H1 (cell line): ENCODE measurements around the gene B3GALT4. TPM values are rescaled to one million over a fixed set of nuclear protein-coding genes. Genes with fewer than 3 reads are reported as not detected.

Experiments used
- CTCF ChIA-PET: fragments of 300-600 bp; sonication (Branson Sonifier 250); formaldehyde crosslinking; loops from one replicate; lab custom pipeline; 2021; ENCODE audit not compliant: partially characterized antibody; lab: Charles Lee
- POLR2A ChIA-PET: fragments of 300-600 bp; sonication (Branson Sonifier 250); formaldehyde crosslinking; loops from one replicate; lab custom pipeline; 2021; ENCODE audit warnings: inconsistent platforms; ENCODE audit not compliant: partially characterized antibody; lab: Charles Lee
- DNase-seq, 2 experiments: peaks; one replicate each; pipeline versions ENCODE4 v3.0.0 to v3.0.0-alpha.2; 2010 to 2022; ENCODE audit warnings: low spot score in 2 of 2, low read depth in 1 of 2, mixed read lengths in 1 of 2
- FAIRE-seq: peaks from 2 replicates; lab custom pipeline; 2011; peaks lifted over from hg19 to GRCh38; lab: Jason Lieb, UNC
- H2AFZ ChIP-seq: 2 replicates; pipeline ENCODE4 v1.8.1; 2012; ENCODE audit warnings: low read length, inconsistent platforms
- H2AK5ac ChIP-seq: 2 replicates; pipeline ENCODE4 v1.6.1; 2013; ENCODE audit warnings: low read depth, low read length
- H2BK120ac ChIP-seq: replicated peaks from 2 replicates; pipeline ENCODE3; 2013; ENCODE audit warnings: low read depth, low read length, inconsistent platforms
- H2BK12ac ChIP-seq: 2 replicates; pipeline ENCODE4 v1.6.1; 2013; ENCODE audit warnings: low read depth, low read length
- H2BK15ac ChIP-seq: 2 replicates; pipeline ENCODE4 v1.6.1; 2013; ENCODE audit warnings: low read length
- H2BK20ac ChIP-seq: 2 replicates; pipeline ENCODE4 v1.6.1; 2013; ENCODE audit warnings: low read length
- H2BK5ac ChIP-seq: 2 replicates; pipeline ENCODE4 v1.6.1; 2013; ENCODE audit warnings: low read depth, low read length
- H3K14ac ChIP-seq: 2 replicates; pipeline ENCODE4 v1.6.1; 2013; ENCODE audit warnings: inconsistent platforms; ENCODE audit not compliant: insufficient read length
- H3K18ac ChIP-seq: 2 replicates; pipeline ENCODE4 v1.6.1; 2013; ENCODE audit warnings: low read length; ENCODE audit errors: extremely low read depth
- H3K23ac ChIP-seq: 2 replicates; pipeline ENCODE4 v1.6.1; 2013; ENCODE audit warnings: inconsistent platforms; ENCODE audit not compliant: insufficient read length
- H3K23me2 ChIP-seq: 2 replicates; pipeline ENCODE4 v1.6.1; 2013; ENCODE audit warnings: low read depth, low read length
- H3K27ac ChIP-seq: 2 replicates; pipeline ENCODE4 v1.6.1; 2011; ENCODE audit warnings: low read depth, low read length, inconsistent platforms
- H3K27me3 ChIP-seq, 4 experiments: replicated peaks in 1 of 4; 1 replicate in 1 of 4; 2 replicates in 3 of 4; pipeline versions ENCODE4 v1.6.1 to v1.8.1; 2011 to 2013; ENCODE audit warnings: low read length in 3 of 4, mild to moderate bottlenecking in 3 of 4, inconsistent platforms in 2 of 4, mixed read lengths in 2 of 4, moderate library complexity in 1 of 4; ENCODE audit not compliant: control insufficient read depth in 3 of 4, insufficient read depth in 3 of 4; ENCODE audit errors: extremely low read depth in 1 of 4
- H3K36me3 ChIP-seq, 4 experiments: 2 replicates each; pipeline versions ENCODE4 v1.6.1 to v1.8.1; 2011 to 2013; ENCODE audit warnings: mild to moderate bottlenecking in 4 of 4, low read length in 3 of 4, moderate library complexity in 2 of 4, control low read depth in 1 of 4, inconsistent platforms in 1 of 4; ENCODE audit not compliant: insufficient read depth in 4 of 4, control insufficient read depth in 2 of 4
- H3K4ac ChIP-seq: replicated peaks from 2 replicates; pipeline ENCODE3; 2013; ENCODE audit warnings: low read length, low read depth, mixed read lengths, inconsistent platforms; ENCODE audit not compliant: insufficient read length
- H3K4me1 ChIP-seq, 4 experiments: replicated peaks in 1 of 4; 1 replicate in 1 of 4; 2 replicates in 3 of 4; pipeline versions ENCODE4 v1.6.1 to v1.8.1; 2011 to 2013; ENCODE audit warnings: low read length in 3 of 4, inconsistent platforms in 2 of 4, mixed read lengths in 1 of 4; ENCODE audit not compliant: insufficient read depth in 4 of 4, control insufficient read depth in 3 of 4
- H3K4me2 ChIP-seq, 2 experiments: 2 replicates each; pipeline versions ENCODE4 v1.6.1 to v1.8.1; 2011 to 2013; ENCODE audit warnings: low read depth in 2 of 2, low read length in 2 of 2, control low read depth in 1 of 2, inconsistent platforms in 1 of 2, mild to moderate bottlenecking in 1 of 2; ENCODE audit not compliant: insufficient read depth in 1 of 2
- H3K4me3 ChIP-seq, 4 experiments: fragments of 200-600, 300-600 bp in 1 of 4; sonication (generic), shearing (Covaris generic), sonication (Bioruptor Twin) in 1 of 4; 2 replicates each; pipeline versions ENCODE4 v1.5.1 to v1.8.1; 2011 to 2016; ENCODE audit warnings: low read length in 4 of 4, low read depth in 3 of 4, control low read depth in 2 of 4, inconsistent platforms in 2 of 4, mild to moderate bottlenecking in 2 of 4, mixed read lengths in 1 of 4, moderate library complexity in 1 of 4; ENCODE audit not compliant: insufficient read depth in 2 of 4; ENCODE audit errors: extremely low read depth in 1 of 4
- H3K56ac ChIP-seq: replicated peaks from 2 replicates; pipeline ENCODE3; 2013; ENCODE audit warnings: low read depth, mild to moderate bottlenecking, mixed read lengths, low read length, inconsistent platforms; ENCODE audit not compliant: insufficient read length
- H3K79me1 ChIP-seq: 2 replicates; pipeline ENCODE4 v1.6.1; 2013; ENCODE audit warnings: low read depth, low read length, control low read depth
- H3K79me2 ChIP-seq, 2 experiments: 2 replicates each; pipeline versions ENCODE4 v1.6.1 to v1.8.1; 2012 to 2013; ENCODE audit warnings: low read length in 2 of 2, mild to moderate bottlenecking in 2 of 2, inconsistent platforms in 1 of 2; ENCODE audit not compliant: insufficient read depth in 2 of 2, control insufficient read depth in 1 of 2
- H3K9ac ChIP-seq, 4 experiments: replicated peaks in 1 of 4; 1 replicate in 1 of 4; 2 replicates in 3 of 4; pipeline versions ENCODE4 v1.6.1 to v1.8.1; 2011 to 2013; ENCODE audit warnings: low read depth in 3 of 4, low read length in 3 of 4, control low read depth in 2 of 4, mild to moderate bottlenecking in 2 of 4, moderate library complexity in 2 of 4, inconsistent platforms in 1 of 4; ENCODE audit errors: extremely low read depth in 1 of 4
- H3K9me3 ChIP-seq, 2 experiments: 2 replicates each; pipeline versions ENCODE4 v1.6.1 to v1.8.1; 2012 to 2013; ENCODE audit warnings: mild to moderate bottlenecking in 2 of 2, moderate library complexity in 2 of 2, control low read depth in 1 of 2, inconsistent platforms in 1 of 2, low read depth in 1 of 2, low read length in 1 of 2, mixed read lengths in 1 of 2; ENCODE audit not compliant: insufficient read depth in 2 of 2
- H4K20me1 ChIP-seq, 2 experiments: replicated peaks in 1 of 2; 2 replicates each; pipeline versions ENCODE3 to v1.8.1; 2011 to 2013; ENCODE audit warnings: inconsistent platforms in 2 of 2, low read length in 2 of 2, mild to moderate bottlenecking in 1 of 2; ENCODE audit not compliant: insufficient read depth in 2 of 2, control insufficient read depth in 1 of 2
- H4K5ac ChIP-seq: 2 replicates; pipeline ENCODE4 v1.6.1; 2013; ENCODE audit warnings: low read length, low read depth, mixed read lengths, inconsistent platforms; ENCODE audit not compliant: insufficient read length
- H4K8ac ChIP-seq: 2 replicates; pipeline ENCODE4 v1.8.0; 2013; ENCODE audit warnings: mild to moderate bottlenecking, moderate library complexity, low read length, inconsistent platforms; ENCODE audit not compliant: insufficient read depth; ENCODE audit errors: extremely low read depth
- H4K91ac ChIP-seq: replicated peaks from 2 replicates; pipeline ENCODE3; 2013; ENCODE audit warnings: low read length, mixed read lengths, inconsistent platforms; ENCODE audit not compliant: insufficient read length
- BRCA1 ChIP-seq: IDR thresholded peaks from 2 replicates; pipeline ENCODE4 v1.6.1; 2012; ENCODE audit warnings: low read depth, low read length, improper control_type of control experiment
- CHD1 ChIP-seq: IDR thresholded peaks from 2 replicates; pipeline ENCODE4 v1.6.1; 2012; ENCODE audit warnings: low read depth, low read length, improper control_type of control experiment
- CHD2 ChIP-seq: IDR thresholded peaks from 2 replicates; pipeline ENCODE4 v1.6.1; 2012; ENCODE audit warnings: low read length, improper control_type of control experiment
- CTBP2 ChIP-seq: IDR thresholded peaks from 2 replicates; pipeline ENCODE4 v1.7.0; 2011; ENCODE audit warnings: borderline replicate concordance, mild to moderate bottlenecking, moderate library complexity, mixed read lengths, low read length; ENCODE audit not compliant: insufficient read depth, insufficient read length
- EP300 ChIP-seq, 2 experiments: IDR thresholded peaks; 1 replicate in 1 of 2; 2 replicates in 1 of 2; pipeline ENCODE4 v1.6.1; 2011 to 2012; ENCODE audit warnings: low read depth in 2 of 2, low read length in 2 of 2, mild to moderate bottlenecking in 2 of 2, borderline replicate concordance in 1 of 2, inconsistent platforms in 1 of 2, moderate library complexity in 1 of 2
- FOSL1 ChIP-seq: IDR thresholded peaks from 2 replicates; pipeline ENCODE4 v1.6.1; 2011; ENCODE audit warnings: mild to moderate bottlenecking, low read depth, low read length, moderate library complexity; ENCODE audit not compliant: insufficient read depth
- JUN ChIP-seq: IDR thresholded peaks from 2 replicates; pipeline ENCODE4 v1.6.1; 2011; ENCODE audit warnings: low read depth, mild to moderate bottlenecking, improper control_type of control experiment, low read length
- JUND ChIP-seq: IDR thresholded peaks from 2 replicates; pipeline ENCODE4 v1.6.1; 2011; ENCODE audit warnings: mild to moderate bottlenecking, improper control_type of control experiment, low read length
- PHF8 ChIP-seq: fragments of 200-600 bp; sonication (generic); conservative IDR thresholded peaks from 2 replicates; pipeline ENCODE4 v1.7.1; 2012; ENCODE audit warnings: low read depth, mild to moderate bottlenecking, inconsistent platforms, low read length, moderate library complexity
- SIX5 ChIP-seq: IDR thresholded peaks from 2 replicates; pipeline ENCODE4 v1.6.1; 2011; ENCODE audit warnings: mild to moderate bottlenecking, low read depth, low read length
- SP1 ChIP-seq: IDR thresholded peaks from 2 replicates; pipeline ENCODE4 v1.6.1; 2011; ENCODE audit warnings: low read depth, low read length
- SP4 ChIP-seq: IDR thresholded peaks from 2 replicates; pipeline ENCODE4 v1.6.1; 2012; ENCODE audit warnings: low read length, inconsistent platforms
- TAF1 ChIP-seq: IDR thresholded peaks from 2 replicates; pipeline ENCODE4 v1.6.1; 2011; ENCODE audit warnings: mild to moderate bottlenecking, low read depth, low read length
- WGBS, 2 experiments: shearing (Covaris generic) in 1 of 2; methylation state at CpG; one replicate each; pipeline versions ENCODE4 v1.1.6 to v1.1.7; 2013 to 2015; ENCODE audit warnings: low lambda C conversion rate in 2 of 2, mixed read lengths in 2 of 2, inconsistent platforms in 1 of 2, low coverage in 1 of 2, missing lambda C conversion rate in 1 of 2; ENCODE audit not compliant: insufficient replicate concordance in 2 of 2, insufficient coverage in 1 of 2, insufficient read length in 1 of 2; ENCODE audit errors: extremely low coverage in 1 of 2, missing lambda C conversion rate in 1 of 2; 5-methylcytosine and 5-hydroxymethylcytosine counted together
- polyA plus RNA-seq, 7 experiments: library from polyadenylated mRNA; depleted of rRNA in 3 of 7; stranded (reverse) in 5 of 7; unstranded in 2 of 7; fragments of >200 nt in 5 of 7; fragments of 200-250 nt in 2 of 7; gene quantifications; 1 replicate in 5 of 7; 2 replicates in 1 of 7; 4 replicates in 1 of 7; pipeline versions ENCODE4 v1.2.1 to v1.2.3, GENCODE V29; 2011 to 2013; ENCODE audit warnings: missing spikeins in 2 of 7, mixed read lengths in 2 of 7
- total RNA-seq: library from RNA; stranded (reverse); fragmentation: NEBNext Ultra II Directional; extraction: Animal tissue kit (Norgen Biotek cat#: 25700); gene quantifications from 2 replicates; pipeline ENCODE4 v1.2.1, GENCODE V29; 2021
- TF ChIP-seq, protein P1 (sequence below): IDR thresholded peaks from 2 replicates; pipeline ENCODE4 v1.6.1; 2011; ENCODE audit warnings: low read depth, mild to moderate bottlenecking, low read length; ENCODE audit not compliant: insufficient read depth

The B3GALT4 gene
- total and polyA plus RNA-seq, 2 of the 8 experiments (the other 6 are each of a cell fraction or from before 2014, with no cell fraction given), result 2.2 to 3.0 TPM

- H3K4me3 ChIP-seq, result no peak overlapping the region
- no peak for FAIRE-seq
- no peak overlapping the region for H3K4ac ChIP-seq
Measured at GRCh38 chr6:33264015-33264414, 12.9 kb upstream of the B3GALT4 start.

More at GRCh38 chr6:33264015-33264414, 12.9 kb upstream of the B3GALT4 start:
- H4K5ac ChIP-seq, result no peak overlapping the region
- TF ChIP-seq SP4 (no peak), CHD2 (no peak), JUND (no peak), TAF1 (no peak), SIX5 (no peak), SP1 (no peak), PHF8 (no peak), BRCA1 (no peak), JUN (no peak), FOSL1 (no peak), EP300 (IDR thresholded peaks at IDR 0.05; ENCODE audit: borderline replicate concordance in 1 of 2, low read depth in 2 of 2, low read length in 2 of 2) (no peak), CHD1 (no peak), CTBP2 (no peak)
- TF ChIP-seq, protein P1, sequence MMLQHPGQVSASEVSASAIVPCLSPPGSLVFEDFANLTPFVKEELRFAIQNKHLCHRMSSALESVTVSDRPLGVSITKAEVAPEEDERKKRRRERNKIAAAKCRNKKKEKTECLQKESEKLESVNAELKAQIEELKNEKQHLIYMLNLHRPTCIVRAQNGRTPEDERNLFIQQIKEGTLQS, result no peak
- no peak overlapping the region for H3K4me2 ChIP-seq
- no peak for DNase-seq
- H4K8ac ChIP-seq, result no peak overlapping the region
- H3K56ac ChIP-seq, result no peak overlapping the region
- no peak overlapping the region for H2BK5ac ChIP-seq
- 84% methylated on average over 7 of the region's 7 CpGs; no CpG with 5 or more reads in 1 of the 2 experiments for WGBS, 2 experiments
- no peaks in the 10 kb centered on the region for H3K27me3 ChIP-seq
- H3K36me3 ChIP-seq, result peaks cover 11 to 48% (median 26%) of the 10 kb centered on the region in 4 experiments; a peak in 6 of 8 replicates
- no peak overlapping the region for H2AFZ ChIP-seq
- no peak overlapping the region for H3K14ac ChIP-seq
- no peak overlapping the region for H2BK12ac ChIP-seq
- H2AK5ac ChIP-seq, result no peak overlapping the region
- no peaks in the 10 kb centered on the region for H3K23me2 ChIP-seq
- no peaks in the 10 kb centered on the region for H3K9me3 ChIP-seq
- H2BK15ac ChIP-seq, result no peak overlapping the region
- H3K23ac ChIP-seq, result no peak overlapping the region
- H3K9ac ChIP-seq, result no peak overlapping the region
- no peaks in the 10 kb centered on the region for H3K4me1 ChIP-seq
- peaks cover 0 to 5% of the 10 kb centered on the region in 2 experiments for H4K20me1 ChIP-seq
- H3K18ac ChIP-seq, result no peak overlapping the region
- no peak overlapping the region for H3K27ac ChIP-seq
- H2BK120ac ChIP-seq, result no peak overlapping the region
- H2BK20ac ChIP-seq, result no peak overlapping the region
- H4K91ac ChIP-seq, result no peak overlapping the region
- no peaks in the 10 kb centered on the region for H3K79me1 ChIP-seq
- ChIA-PET POLR2A (interaction anchor here (0.8 to 4.6 kb wide), 3 partner anchors 8 to 14 kb away, joined by 5 to 44 read pairs (median 18); partner anchors contain the start of genes B3GALT4, RPS18 and VPS52), CTCF (interaction anchor here (1.3 kb wide), 1 partner anchor 9 kb away, joined by 3 read pairs; no protein-coding TSS in a partner anchor)
- H3K79me2 ChIP-seq, result no peaks in the 10 kb centered on the region
